GM18502 (cell line): ENCODE data around the gene AFDN.

Experiments
- ATAC-seq: cut with Tn5 transposase; IDR thresholded peaks from one replicate; pipeline ENCODE4 v1.9.1; 2021; ENCODE audit warnings: mild to moderate bottlenecking; ENCODE audit not compliant: unreplicated experiment, poor library complexity

Gene AFDN

DNA sequence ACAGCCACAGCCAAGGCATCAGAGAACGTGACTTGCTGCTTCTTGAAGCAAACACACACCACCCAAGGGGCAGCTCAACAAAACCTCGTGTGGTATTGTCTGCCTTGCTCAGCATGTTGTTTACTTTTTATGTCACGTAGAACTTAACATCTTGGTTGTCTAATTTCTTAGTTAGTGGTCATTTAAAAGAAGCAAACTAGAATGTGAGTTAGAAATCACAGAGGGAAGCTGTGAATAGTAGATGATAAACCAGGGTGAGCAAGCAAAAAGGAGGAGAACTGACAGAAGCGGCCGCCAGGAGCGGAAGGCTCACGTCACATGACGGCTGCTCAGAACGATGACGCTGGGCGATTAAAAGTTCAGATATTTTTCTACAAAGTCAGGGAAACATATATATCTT lies 119.3 kb downstream of the AFDN start:
- ATAC-seq = no peak

DNA sequence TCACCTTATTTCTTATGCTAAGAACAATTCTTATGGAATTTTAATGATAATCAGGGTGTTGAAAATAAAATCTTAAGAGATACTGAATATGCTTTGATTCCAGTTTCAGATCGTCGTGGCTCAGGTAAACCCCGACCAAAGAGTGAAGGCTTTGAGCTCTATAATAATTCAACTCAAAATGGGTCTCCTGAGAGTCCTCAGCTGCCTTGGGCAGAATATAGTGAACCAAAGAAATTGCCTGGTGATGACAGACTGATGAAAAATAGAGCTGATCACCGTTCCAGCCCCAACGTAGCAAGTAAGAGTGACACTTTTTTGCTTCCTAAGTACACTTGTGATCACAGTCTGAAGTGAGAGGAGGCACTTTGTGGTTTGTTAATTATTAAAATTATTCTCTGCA lies 119.9 kb downstream of the AFDN start:
- no peak for ATAC-seq

DNA sequence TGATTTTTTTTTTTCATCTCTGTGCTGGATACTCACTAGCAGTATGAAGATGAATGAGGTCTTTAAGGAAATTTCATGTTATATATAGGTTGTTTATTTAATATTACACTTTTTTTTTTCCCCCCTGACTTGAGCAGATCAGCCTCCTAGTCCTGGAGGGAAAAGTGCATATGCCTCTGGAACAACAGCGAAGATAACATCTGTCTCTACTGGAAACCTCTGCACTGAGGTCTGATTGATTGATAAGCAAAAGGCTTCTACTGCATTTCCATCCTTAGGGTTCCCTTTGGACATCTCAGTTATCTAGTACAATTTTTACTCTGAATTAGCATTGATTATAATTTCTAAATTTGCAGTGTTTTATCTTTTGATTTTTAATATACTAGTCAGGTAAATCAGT lies 121.0 kb downstream of the AFDN start:
- no peak for ATAC-seq

DNA sequence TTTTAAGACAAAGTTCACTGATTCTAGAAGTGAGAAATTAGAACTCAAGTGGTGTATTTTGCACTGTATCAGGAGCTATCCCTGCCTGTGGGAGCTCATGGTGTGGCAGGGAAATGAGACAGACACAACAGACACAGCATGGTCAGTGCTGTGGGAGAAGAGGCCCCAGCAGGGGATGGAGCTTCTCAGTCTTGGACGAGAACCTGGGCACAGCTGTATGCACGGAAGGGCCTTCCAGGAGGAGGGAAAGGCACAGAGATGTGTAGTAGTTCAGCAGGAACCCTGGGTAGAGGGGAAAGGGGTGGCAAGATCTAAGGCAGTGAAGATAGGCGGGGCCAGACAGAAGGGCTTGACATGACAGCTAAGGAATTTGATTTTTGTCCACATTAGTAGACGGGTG lies 122.0 kb downstream of the AFDN start:
- no peak for ATAC-seq

DNA sequence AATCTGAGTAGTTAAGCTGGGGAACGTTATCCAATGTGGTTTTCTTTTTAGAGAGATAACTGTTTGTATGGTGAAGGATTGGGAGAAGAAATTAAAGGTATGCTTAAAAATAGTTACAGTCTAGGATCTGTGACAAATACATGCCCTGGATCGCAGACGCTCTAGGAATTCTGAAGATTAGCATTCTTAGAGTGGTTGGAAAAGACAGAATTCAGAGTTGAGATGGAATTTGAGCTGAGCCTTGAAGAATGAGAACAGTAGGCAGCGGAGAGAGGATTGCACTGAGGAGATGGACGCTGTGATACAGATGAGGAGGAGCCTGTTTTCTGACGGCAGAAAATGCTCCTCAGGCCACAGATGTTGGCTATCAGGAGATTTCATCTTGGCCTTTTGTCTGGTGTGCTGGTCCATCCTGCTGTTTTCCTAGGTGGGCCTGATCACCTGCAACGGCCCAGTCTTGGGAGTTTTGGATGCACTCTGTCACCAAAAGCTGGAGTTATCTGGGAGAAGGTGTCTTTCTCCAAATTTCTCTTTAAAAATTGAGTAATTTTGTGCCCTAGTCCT lies 122.5 kb downstream of the AFDN start:
- no peak for ATAC-seq

DNA sequence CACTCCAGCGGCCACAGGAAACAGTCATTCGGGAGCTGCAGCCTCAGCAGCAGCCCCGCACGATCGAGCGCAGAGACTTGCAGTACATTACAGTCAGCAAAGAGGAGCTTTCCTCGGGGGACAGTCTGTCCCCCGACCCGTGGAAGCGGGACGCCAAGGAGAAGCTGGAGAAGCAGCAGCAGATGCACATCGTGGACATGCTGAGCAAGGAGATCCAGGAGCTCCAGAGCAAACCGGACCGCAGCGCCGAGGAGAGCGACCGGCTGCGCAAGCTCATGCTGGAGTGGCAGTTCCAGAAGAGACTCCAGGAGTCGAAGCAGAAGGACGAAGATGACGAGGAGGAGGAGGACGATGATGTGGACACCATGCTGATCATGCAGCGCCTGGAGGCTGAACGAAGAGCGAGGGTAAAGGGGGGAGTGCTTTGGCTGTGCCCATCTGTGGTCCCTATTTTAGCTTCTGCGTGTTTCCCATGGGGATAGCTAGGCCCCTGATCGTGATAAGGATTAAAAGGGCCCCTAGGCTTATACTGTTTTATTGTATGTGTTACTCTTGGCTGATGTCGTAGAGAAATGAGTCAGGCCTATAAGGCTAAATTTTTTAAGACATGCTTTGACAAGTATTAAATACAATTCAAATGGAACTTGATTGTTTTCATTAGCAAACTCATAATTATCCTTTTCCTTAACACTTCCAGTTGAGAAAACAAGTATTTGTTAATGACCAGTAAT lies 125.2 kb downstream of the AFDN start:
- no peak for ATAC-seq

DNA sequence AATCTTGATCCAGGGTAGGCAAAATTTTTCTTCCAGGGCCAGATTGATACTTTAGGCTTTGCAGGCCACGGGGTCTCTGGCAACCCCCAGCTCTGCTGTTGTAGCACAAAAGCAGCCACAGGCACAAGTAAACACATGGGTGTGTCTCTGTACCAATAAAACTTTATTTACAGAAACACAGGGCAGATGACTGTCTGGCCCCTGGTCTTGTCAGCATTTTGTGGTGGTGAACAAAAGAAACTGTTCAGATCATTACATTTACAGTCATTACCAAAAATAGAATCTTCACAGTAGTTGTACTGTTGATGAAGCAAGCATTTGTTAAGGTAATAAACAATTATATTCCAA lies 125.8 kb downstream of the AFDN start:
- ATAC-seq = no peak

DNA sequence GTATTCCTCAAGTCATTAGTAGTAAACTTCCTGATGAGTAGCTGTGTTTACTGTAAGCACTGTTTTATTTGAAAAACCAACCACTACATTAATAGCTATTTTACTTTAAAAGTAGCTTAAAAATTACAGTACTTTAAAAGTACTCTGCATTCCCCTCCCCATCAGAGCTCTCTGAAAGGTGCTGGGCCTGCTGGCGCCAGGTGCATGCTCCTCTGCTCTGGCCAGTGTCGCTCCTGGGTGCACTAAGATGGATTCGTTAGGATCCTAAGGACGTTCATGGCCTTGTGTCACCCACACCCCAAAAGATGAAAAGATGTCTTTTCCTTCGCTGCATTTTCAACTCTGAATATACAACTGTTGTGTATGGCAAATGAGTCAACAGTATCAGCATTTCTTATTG lies 126.8 kb downstream of the AFDN start:
- ATAC-seq = no peak

DNA sequence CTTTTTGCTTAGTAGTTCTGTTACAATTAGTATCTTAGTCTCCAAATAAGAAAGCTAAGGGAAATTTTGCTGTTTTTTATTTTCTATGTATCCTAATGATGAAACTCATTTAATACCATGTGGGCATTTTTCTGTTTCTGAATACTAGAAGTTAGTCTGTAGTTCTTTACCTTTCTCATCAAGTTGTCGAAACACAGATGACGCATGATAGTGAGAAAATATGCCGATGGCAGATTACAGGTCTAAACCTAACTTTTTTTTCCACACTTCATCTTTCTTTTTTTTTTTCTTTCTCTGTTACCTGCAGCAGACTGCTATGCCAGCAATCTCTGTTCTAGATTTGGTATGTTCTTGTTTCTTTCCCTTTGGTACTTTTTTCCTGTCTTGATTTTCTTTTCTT lies 127.4 kb downstream of the AFDN start:
- no peak for ATAC-seq

DNA sequence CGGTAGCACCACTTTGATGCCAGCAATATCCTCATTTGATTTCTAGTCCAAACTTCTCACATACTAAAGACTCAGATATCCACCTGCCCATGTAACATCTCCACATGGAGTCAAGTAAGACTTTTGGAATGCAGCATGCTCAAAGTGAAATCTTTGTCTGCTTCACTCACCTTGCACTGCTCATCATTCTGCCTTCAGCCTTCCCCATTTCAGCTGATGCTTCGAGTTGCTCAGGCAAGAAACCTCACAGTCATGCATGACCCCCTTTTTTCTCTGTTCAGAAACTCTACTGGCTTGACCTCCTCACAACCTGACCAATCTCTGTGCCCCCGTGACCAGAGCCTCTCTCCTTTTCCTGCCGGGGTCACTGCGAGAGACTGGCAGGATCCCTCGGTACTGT lies 129.8 kb downstream of the AFDN start:
- no peak for ATAC-seq

DNA sequence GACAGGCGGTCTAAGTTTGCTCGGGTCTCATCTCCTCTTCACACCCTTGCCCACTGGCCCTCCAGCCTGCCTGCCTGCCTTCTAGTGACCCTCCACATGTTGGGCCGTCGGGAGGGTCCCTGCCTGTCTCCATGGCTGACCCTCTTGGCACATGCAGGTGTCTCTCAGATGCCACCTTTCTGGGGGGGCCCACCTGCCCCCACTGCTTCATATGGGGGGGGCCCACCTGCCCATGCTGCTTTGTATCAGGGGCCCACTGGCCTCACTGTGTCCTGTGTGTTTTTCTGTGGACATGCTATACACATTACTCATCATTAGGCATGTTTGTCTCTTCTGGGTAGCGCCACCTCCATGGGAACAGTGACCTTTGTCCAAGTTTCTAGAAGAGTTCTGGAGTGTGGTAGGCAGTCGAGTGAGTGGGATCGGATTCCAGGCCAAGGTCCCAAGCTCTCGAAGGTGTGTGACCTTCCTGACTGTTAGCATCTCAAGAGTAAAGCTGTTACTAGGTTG lies 130.3 kb downstream of the AFDN start:
- ATAC-seq = no peak

DNA sequence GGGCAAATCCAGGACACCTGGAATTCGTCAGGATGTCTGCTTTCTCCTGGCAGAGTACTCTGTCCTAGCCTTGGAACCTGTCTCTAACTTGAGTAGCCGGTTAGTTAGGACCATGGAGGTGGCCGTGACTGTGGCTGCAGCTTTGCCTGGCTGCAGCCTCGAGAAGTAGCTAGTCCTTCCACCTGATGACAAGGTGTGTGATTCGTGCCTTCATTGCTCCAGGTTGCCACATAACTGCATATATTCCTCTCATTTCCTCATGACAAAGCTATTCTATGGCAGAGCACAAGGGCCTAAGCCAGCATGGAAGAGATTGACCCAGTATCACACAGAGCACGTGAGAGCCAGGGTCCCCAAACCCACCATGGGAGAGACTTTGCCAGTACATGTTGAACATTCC lies 130.9 kb downstream of the AFDN start:
- no peak for ATAC-seq

DNA sequence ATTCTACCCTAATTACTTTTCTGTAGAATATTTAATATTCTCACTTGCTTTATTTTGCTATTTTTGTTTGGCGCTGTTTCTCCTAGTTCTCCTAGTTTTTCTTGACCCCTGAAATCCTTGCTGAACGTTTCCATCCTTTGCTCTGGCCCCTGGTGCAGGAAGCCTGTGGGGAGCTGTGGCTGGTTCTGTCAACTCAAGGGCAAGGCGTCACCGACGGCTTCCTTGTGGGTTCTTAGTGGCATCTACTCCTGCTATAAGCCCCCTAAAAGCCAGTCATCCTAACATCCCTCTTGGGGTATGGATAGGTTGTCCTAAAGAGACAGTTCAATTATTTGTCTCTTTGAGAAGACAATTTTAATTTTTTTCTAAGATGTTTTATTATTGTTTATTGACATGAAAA lies 133.9 kb downstream of the AFDN start:
- ATAC-seq = no peak

DNA sequence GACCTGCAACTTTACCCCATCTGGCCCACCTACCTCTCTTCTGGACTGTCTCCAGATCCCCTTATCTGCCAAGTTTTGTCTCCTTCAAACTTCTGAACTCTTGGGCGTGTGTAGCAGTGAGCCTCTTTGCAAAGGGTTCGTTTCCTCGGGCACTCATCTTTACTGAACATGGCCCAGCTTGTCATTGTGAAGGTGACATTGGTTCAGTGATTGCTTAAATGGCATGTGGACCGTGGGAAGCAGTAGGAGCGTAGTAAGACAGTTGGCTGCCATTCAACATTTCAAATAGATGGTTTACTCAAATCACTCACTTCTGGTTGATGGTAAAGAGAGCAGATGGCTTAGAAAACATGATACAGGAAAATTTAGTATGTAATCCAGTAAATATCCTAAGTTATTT lies 136.0 kb downstream of the AFDN start:
- ATAC-seq = no peak

DNA sequence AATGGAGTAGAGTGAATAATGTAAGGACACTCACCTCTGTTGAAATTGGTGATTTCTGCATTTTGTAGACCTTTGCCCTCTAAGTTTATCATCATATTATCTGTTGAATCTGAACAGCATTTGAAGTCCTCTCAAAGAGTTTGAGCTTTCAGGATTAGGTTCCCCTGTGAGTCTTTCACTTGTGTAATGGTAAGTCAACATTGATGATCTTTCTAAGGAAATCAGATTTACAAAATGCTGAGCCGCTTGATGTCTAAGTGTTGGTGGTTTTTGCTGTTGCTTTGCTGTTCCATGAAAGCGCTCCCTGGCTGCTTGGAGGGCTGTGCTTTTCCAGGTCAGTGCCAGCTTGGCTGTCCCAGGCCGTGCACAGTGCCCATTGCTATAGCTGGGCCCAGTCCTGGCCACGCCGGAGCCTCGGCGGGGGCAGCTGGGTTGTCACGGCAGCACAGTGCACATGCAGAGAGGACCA lies 136.9 kb downstream of the AFDN start:
- ATAC-seq = no peak

DNA sequence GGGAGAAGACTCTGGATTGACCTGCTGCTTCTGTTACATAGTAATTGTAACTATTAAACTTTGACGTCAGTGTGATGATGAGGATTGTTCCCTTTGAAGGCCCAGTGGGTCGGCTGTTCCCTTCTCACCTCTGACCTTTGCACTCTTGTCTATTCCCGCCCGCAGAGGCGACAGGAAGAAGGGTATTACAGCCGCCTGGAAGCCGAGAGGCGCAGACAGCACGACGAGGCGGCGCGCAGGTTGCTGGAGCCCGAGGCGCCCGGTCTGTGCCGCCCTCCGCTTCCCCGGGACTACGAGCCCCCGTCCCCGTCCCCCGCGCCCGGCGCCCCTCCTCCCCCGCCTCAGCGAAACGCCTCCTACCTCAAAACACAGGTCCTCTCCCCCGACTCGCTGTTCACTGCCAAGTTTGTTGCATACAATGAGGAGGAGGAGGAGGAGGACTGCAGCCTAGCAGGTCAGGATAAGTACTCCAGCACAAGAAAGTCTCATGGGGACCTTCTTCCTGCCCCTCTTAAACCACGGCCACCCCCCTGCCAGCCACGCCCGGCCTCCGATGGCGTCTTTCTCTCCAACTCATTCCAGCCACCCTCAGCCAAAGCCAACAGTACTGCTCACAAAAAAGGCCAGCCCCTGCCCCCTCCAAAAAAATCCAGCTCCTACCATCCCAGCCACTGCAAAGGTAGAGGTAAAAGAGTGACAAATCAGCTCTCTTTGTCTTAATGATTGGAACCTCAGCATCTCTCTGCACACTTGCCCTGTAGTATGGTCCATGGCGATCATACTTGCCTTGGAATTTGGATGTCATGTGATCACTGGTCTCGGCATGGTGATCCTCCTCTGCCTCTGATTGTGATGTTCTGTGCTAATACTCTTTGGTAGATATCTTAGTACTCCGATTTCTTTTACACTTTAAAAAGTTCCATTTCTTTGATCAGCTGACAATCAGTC lies 139.2 kb downstream of the AFDN start:
- ATAC-seq = no peak

DNA sequence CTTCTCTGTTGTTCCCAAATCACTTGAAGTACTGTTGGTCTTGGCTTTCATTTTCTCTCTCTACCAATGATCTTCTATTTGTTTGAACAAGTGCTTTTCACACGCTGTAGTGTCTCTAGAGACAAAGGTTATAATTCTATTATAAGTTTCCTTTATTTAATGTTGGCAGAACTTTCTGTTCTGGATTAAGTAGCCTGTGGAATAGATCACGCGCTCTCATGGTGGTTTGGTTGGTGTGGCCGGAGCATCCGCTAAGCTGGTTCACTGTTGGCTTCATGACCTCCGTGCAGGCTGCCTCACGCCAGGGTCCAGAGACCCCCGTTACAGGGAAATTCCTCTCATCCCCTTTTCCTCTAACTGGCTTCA lies 139.8 kb downstream of the AFDN start:
- no peak for ATAC-seq

DNA sequence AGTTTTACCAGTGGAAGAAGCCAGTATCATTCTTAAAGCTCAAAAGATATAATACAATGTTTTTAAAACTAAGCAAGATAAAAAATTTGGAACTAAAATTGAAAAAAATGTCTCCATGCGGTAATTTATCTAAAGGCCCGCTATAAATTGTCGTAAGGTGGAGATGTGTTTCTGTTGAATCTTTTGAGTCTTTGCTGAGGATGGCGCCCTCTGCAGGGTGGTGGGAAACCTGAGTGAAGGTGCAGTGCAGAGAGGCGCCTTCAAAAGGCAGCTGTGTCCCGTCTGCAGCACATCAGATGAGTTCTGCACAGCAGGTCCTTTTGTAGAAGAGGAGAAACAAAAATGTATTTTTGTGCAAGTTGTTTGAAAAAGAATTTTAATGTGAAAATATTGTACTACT lies 141.4 kb downstream of the AFDN start:
- no peak for ATAC-seq

DNA sequence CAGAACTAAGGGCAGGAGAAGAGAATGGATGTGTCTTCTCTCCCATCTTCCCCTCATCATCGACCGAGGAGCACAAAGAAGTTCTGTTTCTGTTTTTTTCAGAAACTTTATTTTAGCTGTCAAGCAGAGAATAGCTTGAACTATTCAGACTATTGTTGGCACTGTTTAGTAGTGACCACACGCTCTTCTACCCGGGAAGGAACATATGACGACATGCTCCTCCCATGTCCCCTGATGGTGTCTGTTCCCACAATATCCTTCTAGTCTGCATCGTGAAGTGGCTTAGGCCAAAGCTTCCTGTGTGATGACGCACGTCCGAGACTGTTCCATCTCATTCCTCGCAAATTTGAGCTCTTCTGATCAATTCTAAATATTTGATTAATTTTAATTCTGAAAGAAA lies 143.5 kb downstream of the AFDN start:
- ATAC-seq = no peak

DNA sequence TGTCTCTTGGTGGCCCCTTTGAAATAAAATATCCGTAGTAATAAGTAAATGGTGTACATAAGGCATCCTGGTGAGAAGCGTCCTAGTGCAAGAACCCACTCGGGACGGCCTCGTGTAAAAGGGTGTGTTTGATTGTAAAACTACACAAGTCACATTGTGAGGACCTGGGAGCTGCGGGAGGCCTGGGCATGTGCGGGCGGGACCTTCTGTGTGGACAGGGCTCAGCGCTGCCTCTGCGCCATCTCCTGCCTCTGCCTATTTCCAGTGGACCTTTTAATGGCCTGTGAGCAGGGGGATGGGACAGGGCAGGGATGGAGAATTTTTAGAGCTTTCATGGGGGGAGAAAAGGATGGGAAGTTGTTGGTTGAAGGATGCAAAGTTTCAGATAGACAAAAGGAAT lies 145.5 kb downstream of the AFDN start:
- ATAC-seq = no peak

DNA sequence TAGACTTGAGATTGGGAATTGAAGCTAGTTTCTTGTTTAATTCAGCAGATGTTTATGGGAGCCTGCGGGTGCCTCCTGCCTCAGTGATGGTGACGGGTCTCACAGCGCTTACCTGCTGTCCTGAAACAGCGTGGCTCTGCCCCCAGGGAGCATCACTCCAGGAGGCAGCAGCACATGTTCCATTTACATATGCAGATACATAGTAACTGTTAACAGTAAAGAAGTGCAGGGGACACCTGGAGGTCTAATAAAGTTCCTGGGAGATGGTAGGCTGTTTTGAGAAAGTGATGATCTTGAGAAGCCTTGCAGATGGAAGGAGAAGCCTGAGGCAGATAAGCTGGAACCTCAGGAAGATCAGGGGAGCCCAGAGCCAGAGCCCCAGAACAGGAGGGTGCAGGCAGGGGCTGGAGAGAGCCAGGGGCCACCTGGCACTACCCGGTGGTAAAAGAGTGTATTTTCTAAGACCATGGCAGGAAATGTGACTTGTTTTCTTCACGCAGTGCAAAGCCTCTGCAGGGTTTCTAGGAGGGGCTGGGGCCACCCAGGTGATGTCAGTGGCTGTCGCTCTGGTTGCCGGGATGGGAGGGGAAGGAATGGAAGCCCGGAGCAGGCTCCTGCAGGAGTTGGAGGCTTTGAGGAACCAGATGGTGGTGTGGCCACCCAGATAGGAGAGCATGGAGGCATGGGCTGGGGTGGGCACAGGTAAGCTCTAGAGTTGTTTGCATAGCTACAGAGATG lies 146.6 kb downstream of the AFDN start:
- ATAC-seq = no peak
